Esophagus muscularis mucosa (tissue), 3 donors: ENCODE measurements around the gene TTBK2.

Experiments
- CTCF ChIP-seq, 3 experiments: fragments of 200-600 bp in 2 of 3; fragments of 450-650 bp in 1 of 3; sonication (generic) in 2 of 3; IDR thresholded peaks; one replicate each; pipeline ENCODE4 v1.5.1; 2017 to 2019; ENCODE audit warnings: antibody characterized with exemption in 3 of 3, mild to moderate bottlenecking in 2 of 3, moderate library complexity in 1 of 3
- POLR2A ChIP-seq: fragments of 450-650 bp; IDR thresholded peaks from one replicate; pipeline ENCODE4 v1.6.1; 2017; ENCODE audit warnings: antibody characterized with exemption, moderate library complexity, mild to moderate bottlenecking, low read depth

GRCh38 chr15:42903388-42904324, 16.9 kb downstream of the TTBK2 start:
- TF ChIP-seq CTCF (IDR thresholded peaks at IDR 0.05) (no peak), POLR2A (no peak)
